MCF 10A (cell line): ENCODE data around the gene ACP5. TPM values are rescaled to one million over a fixed set of nuclear protein-coding genes. Genes with fewer than 3 reads are reported as not detected.

Experiments used
- BruUV-seq: library from RNA; stranded (reverse); fragments of 400-500 nt; replicated peaks from 2 replicates; lab custom pipeline; 2021; lab: Mats Ljungman, UMichigan
- CTCF ChIA-PET: fragments of 300-600 bp; sonication (Branson Sonifier 250); formaldehyde crosslinking; extraction: SDS; loops from one replicate; lab custom pipeline; 2021; ENCODE audit warnings: antibody characterized with exemption, inconsistent platforms; lab: Yijun Ruan, JAX
- POLR2A ChIA-PET: fragments of 300-600, 350-650 bp; sonication (Branson Sonifier 250); formaldehyde crosslinking; extraction: SDS; loops from one replicate; lab custom pipeline; 2020; ENCODE audit warnings: antibody characterized with exemption, inconsistent platforms; lab: Yijun Ruan, JAX
- DNase-seq: peaks from one replicate; pipeline ENCODE4 v3.0.0-alpha.2; 2018; ENCODE audit not compliant: unreplicated experiment
- H3K27ac Mint-ChIP-seq: one replicate; pipeline ENCODE4 v1.8.0; 2022; ENCODE audit warnings: mild to moderate bottlenecking, low read depth, mixed read lengths; ENCODE audit not compliant: unreplicated experiment
- H3K27me3 Mint-ChIP-seq: one replicate; pipeline ENCODE4 v1.8.0; 2022; ENCODE audit warnings: mixed read lengths; ENCODE audit not compliant: insufficient read depth, unreplicated experiment
- H3K36me3 Mint-ChIP-seq: one replicate; pipeline ENCODE4 v1.8.0; 2022; ENCODE audit warnings: mild to moderate bottlenecking, moderate library complexity, mixed read lengths; ENCODE audit not compliant: insufficient read depth, unreplicated experiment
- H3K4me1 Mint-ChIP-seq: one replicate; pipeline ENCODE4 v1.8.0; 2022; ENCODE audit warnings: mixed read lengths; ENCODE audit not compliant: insufficient read depth, unreplicated experiment
- H3K4me3 Mint-ChIP-seq: one replicate; pipeline ENCODE4 v1.8.0; 2022; ENCODE audit warnings: mild to moderate bottlenecking, moderate library complexity, mixed read lengths; ENCODE audit not compliant: unreplicated experiment
- H3K9me3 Mint-ChIP-seq: one replicate; pipeline ENCODE4 v1.8.0; 2022; ENCODE audit warnings: mixed read lengths; ENCODE audit not compliant: unreplicated experiment
- CTCF ChIP-seq: fragments of 200-600 bp; IDR thresholded peaks from one replicate; pipeline ENCODE4 v1.8.0; 2022; ENCODE audit warnings: antibody characterized with exemption, mild to moderate bottlenecking; ENCODE audit not compliant: unreplicated experiment
- intact Hi-C: fragments of 100-400 bp; cut with micrococcal nuclease; formaldehyde crosslinking; loops from 2 replicates; pipeline ENCODE4 v1.14.1; 2022
- total RNA-seq: library from RNA; stranded (reverse); gene quantifications from 2 replicates; pipeline ENCODE4 v1.2.3, GENCODE V29; 2022

The ACP5 gene
- total RNA-seq, 1 experiment from 2014 or later: not detected

- no peak for DNase-seq
- Mint-ChIP-seq H3K27me3 (no peaks in the 10 kb centered on the region), H3K9me3 (no peaks in the 10 kb centered on the region), H3K36me3 (peaks cover 24% of the 10 kb centered on the region), H3K4me3 (peak overlapping the region; percentile 94), H3K27ac (no peak overlapping the region), H3K4me1 (peaks cover 20% of the 10 kb centered on the region)
- CTCF ChIA-PET: interaction anchor here (0.6 to 3.7 kb wide), 3 partner anchors 15 to 32 kb away, joined by 3 to 12 read pairs (median 4); no protein-coding TSS in a partner anchor
- intact Hi-C loops: no loop called here
- no peak for TF ChIP-seq CTCF
- BruUV-seq: no TSS peak
- POLR2A ChIA-PET: no interaction called here
Measured at GRCh38 chr19:11556634-11557420, 20.6 kb downstream of the ACP5 start.

- peaks cover 24% of the 10 kb centered on the region for H3K36me3 Mint-ChIP-seq
- ChIA-PET CTCF (interaction anchor here (1.7 kb wide), 1 partner anchor 19 kb away, joined by 6 read pairs; no protein-coding TSS in a partner anchor), POLR2A (no interaction called here)
- intact Hi-C loops: no loop called here
- DNase-seq: no peak
- no peaks in the 10 kb centered on the region for H3K27me3 Mint-ChIP-seq
- H3K4me3 Mint-ChIP-seq: no peak overlapping the region
- no peak for TF ChIP-seq CTCF
- H3K27ac Mint-ChIP-seq: no peak overlapping the region
- H3K4me1 Mint-ChIP-seq: peaks cover 16% of the 10 kb centered on the region
- H3K9me3 Mint-ChIP-seq: no peaks in the 10 kb centered on the region
- BruUV-seq: no TSS peak
Measured at GRCh38 chr19:11555246-11555645, 22.2 kb downstream of the ACP5 start.

GRCh38 chr19:11554160-11554559 lies 23.3 kb downstream of the ACP5 start:
- H3K4me3 Mint-ChIP-seq: no peak overlapping the region
- peaks cover 24% of the 10 kb centered on the region for H3K36me3 Mint-ChIP-seq
- CTCF ChIA-PET: interaction anchor here (0.7 to 1.7 kb wide), 2 partner anchors 18 to 140 kb away, joined by 3 to 6 read pairs; no protein-coding TSS in a partner anchor
- intact Hi-C loops: no loop called here
- H3K27me3 Mint-ChIP-seq: no peaks in the 10 kb centered on the region
- DNase-seq: no peak
- H3K27ac Mint-ChIP-seq: no peak overlapping the region
- no TSS peak for BruUV-seq
- TF ChIP-seq CTCF: no peak
- POLR2A ChIA-PET: no interaction called here
- no peaks in the 10 kb centered on the region for H3K9me3 Mint-ChIP-seq
- H3K4me1 Mint-ChIP-seq: peaks cover 14% of the 10 kb centered on the region

- intact Hi-C loops: no loop called here
- no peak for TF ChIP-seq CTCF
- Mint-ChIP-seq H3K36me3 (peaks cover 24% of the 10 kb centered on the region), H3K9me3 (no peaks in the 10 kb centered on the region), H3K4me3 (no peak overlapping the region), H3K4me1 (peaks cover 9% of the 10 kb centered on the region), H3K27me3 (no peaks in the 10 kb centered on the region), H3K27ac (no peak overlapping the region)
- ChIA-PET POLR2A (no interaction called here), CTCF (interaction anchor here (0.5 kb wide), 1 partner anchor 348 kb away, joined by 3 read pairs; no protein-coding TSS in a partner anchor)
- DNase-seq: no peak
- no TSS peak for BruUV-seq
Measured at GRCh38 chr19:11552666-11553372, 24.6 kb downstream of the ACP5 start.
